ENCODE data around the gene ANKS1A.

ANKS1A gene

DNA sequence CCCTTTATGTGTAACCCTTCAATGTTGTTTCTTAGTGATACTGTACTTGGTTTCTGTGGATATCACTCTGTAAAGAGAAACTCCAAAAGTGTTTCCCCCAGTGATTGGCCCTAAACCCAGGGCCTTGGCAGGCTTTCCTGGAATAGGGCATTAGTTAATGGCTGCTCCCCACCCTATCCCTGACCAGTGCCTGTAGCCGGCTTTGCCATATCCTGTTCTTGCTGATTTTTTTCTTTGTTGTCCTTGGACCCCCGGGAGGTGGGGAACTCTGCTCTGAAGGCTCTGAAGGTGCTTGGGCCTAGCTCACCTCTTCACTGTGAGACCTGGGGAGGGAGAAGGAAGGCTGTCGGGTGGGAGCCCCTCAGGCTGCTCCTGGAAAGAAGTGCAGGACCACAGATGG lies 131.9 kb downstream of the ANKS1A start:
- DNase-seq (ENCODE audit: low read depth in 2 of 2) = no peak

DNA sequence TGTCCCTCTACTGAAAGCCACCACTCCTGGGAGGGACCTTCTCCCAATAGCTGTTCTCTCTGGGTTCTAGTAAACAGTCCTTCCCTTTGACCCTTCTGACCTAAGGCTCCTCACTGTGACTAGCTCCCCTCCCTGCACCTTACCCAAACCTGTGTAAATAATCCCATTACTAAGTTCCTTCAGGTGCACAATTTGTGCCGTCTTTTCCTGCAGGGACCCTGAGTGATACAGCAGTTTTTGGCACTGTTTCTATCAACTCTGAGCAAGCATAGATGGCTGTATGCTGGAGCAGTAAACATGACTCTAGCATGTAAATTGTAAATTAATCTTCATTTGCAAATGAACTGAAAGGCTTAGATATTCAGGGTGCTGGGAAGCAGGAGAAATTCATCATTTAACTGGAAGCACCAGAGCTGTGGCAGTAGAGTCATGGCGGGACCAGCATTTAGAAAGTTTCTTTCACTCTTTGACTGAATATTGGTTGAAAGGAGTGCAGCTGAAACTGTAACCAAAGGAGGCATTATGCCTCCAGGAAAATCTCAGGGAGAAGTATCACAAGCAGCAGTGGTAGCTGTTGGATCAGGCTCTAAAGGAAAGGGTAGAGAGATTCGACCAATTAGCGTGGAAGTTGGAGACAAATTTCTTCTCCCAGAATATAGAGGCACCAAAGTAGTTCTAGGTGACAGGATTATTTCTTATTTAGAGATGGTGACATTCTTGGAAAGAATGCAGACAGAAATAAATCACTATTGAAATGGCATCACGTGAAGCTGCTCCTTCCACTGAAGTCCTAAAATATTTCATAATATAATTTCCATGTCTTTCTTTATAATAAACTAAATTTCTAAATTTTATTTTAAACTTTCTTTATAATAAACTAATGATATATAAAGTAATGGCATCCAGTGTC lies 134.3 kb downstream of the ANKS1A start:
- DNase-seq (ENCODE audit: low read depth in 2 of 2) = no peak

DNA sequence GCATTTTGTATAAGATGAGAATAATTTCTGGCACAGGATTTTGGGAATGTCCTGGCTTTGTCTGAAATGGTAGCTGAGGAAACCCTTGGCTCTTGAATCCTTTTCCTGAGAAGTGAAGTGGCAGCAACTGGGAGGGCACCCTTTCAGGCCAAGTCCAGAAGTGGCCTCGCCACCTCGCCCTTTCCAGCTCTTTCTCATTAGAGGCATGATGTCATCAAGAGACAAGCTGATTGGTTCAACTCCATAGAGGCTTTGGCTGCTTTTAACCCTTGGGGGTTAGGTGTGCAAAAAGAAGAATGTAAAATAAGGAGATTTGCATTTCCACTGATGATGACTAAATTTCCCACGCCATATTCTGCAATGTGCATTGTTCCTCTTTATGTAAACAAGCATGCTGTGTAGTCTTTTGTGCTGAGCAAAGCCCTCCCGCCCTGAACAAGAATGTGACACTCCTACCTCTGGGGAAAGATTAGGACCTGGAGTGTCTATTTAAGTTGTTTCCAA lies 135.5 kb downstream of the ANKS1A start:
- no peak for DNase-seq (ENCODE audit: low read depth in 2 of 2)

DNA sequence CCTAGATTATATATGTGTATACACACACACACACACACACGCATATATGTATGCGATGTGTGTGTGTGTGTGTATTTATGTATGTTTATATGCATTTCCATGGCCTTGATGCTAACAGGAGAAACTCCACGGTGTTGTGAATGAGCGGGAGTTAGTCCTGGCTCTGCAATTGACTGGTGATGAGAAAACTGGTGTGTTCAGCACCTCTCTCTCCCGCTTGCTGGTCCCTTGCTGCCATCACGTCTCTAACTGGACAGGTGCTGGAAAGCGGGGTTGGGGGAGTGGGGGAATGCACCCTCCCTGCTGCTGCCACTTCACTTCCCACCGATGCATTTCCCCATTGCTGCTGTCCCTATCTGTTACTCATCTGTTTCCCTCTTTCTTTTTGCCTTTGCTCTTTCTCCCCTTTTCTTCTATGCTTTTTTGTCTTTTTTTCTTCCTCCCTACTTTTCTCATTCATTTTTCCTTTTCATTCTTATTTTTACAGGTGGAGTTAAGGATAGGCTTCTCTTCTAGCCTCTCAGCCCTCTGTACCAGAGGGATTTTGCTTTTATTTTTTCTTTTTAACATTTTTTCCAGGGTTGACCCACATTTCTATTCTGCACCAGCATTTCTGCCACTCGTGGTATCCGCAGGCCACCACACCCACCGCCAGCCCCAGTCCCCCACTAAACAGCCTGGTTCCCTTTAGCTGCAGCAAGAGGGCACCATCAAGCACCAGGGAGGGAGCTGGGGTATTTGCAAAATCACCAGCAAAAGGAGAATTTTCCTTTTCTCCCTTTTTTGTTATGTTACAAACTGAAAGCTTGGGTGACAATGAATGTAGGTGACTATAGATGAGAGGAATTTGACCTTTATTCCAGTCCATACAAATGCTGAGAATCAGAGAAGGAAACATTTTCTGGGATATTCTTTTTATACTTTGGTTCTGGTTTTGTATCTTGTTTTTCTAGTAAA lies 136.5 kb downstream of the ANKS1A start:
- DNase-seq (ENCODE audit: low read depth in 2 of 2) = no peak

DNA sequence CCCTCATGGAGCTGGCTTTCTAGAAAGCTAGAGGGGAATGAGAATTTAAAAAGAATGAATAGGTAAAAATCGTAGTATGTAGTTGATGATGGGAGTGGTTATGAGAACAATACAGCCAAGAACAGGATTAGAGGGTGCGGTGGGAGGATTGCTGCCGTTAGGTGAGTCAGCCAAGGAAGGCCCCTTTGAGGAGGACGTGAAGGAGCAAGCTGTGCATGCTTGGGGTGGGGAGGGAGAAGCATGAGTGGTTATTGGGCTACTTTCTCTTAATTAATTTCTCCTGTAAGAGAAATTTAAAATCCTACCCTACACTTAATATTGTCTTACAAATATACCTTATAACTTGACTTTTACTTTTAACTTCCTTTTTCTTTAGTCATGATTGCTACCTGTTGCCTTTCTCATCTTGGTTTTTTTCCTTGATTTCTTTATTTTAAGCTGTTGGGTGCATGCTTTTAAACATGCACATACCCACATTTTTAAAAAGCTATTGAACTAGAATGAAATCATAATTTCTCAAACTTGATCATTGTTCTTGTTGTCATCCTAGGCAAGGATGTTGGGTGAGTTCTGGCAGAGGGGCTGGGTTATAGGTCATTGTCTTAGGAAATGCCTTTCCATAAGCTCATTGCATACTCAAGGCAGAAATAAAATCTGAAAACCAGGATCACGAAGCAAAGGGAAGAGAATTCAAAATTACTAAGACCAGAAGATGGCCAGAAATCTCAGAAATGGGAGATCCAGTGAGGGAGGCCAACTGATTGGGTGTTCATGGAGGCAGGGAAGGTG lies 137.6 kb downstream of the ANKS1A start:
- no peak for DNase-seq (ENCODE audit: low read depth in 2 of 2)

DNA sequence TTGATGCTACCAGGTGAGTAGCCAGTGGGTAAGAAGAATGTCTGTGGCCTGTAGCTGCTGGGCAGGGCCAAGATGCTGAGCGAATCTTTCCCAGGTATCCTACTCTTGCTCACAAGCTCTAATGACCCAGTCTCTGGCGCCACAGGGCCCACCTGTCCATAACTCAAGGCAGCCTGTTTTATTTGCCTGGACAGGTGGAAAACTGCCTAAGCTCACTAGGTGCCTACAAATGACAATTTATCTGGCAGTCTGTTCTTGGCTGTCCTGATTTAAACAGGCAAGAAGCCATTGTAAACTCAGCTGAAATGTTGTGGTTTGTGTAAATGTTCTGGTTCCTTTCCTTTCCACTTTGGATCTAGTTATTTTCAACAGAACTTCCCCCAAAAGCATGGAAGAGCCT lies 138.8 kb downstream of the ANKS1A start:
- no peak for DNase-seq (ENCODE audit: low read depth in 2 of 2)

DNA sequence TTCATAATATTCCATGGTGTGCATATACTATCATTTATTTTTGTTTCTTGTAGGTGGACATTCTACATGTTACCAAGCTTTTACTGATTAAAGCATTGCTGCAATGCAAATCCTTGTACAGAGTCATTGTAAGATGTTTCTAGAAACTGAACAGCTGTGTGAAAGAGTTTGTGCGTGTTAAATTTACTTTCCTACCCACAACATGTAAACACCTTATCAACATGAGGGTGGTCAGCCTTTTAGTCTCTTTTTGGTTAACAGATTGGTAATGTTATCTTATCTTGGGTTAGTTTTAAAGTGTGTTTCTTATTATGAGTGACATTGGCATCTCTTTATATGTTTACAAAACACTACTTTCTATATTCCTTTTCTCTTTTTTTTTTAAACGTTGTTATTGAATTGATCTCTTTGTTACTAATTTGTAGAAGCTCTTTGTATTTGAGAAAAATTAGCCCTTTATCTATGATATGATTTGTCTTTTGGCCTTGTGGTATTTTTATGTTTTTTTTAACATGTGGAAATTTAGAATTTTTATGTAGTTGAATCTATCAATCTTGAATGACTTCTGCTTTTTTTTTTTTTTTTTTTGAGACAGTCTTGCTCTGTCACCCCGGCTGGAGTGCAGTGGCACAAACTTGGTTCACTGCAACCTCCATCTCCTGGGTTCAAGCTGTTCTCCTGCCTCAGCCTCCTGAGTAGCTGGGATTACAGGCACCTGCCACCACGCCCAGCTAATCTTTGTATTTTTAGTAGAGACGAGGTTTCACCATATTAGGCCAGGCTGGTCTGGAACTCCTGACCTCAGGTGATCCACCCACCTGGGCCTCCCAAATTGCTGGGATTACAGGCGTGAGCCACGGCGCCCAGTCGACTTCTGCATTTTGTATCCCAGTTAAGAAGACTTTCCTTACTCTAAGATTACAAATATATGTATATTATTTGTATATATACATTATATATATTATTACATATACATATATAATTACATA lies 140.0 kb downstream of the ANKS1A start:
- DNase-seq (ENCODE audit: low read depth in 2 of 2) = no peak

DNA sequence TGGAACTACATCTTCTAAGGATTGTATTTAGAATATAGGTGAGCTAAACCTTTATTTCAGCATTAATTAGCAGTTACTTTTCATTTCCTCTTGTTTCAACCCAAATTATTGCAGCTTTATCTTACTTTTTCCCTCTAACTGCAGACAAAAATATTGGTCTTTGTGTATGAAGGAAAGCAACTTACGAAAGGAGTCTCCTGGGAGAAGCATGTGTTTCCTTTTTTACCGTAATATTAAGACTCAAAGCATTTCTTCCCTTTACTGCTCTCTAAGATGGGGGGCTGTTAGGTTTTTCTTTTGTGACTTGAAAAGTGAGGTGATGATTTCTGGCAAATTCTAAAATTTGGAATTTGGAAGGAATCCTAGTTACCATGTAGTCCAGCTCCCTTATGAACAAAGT lies 141.0 kb downstream of the ANKS1A start:
- DNase-seq (ENCODE audit: low read depth in 2 of 2) = no peak

DNA sequence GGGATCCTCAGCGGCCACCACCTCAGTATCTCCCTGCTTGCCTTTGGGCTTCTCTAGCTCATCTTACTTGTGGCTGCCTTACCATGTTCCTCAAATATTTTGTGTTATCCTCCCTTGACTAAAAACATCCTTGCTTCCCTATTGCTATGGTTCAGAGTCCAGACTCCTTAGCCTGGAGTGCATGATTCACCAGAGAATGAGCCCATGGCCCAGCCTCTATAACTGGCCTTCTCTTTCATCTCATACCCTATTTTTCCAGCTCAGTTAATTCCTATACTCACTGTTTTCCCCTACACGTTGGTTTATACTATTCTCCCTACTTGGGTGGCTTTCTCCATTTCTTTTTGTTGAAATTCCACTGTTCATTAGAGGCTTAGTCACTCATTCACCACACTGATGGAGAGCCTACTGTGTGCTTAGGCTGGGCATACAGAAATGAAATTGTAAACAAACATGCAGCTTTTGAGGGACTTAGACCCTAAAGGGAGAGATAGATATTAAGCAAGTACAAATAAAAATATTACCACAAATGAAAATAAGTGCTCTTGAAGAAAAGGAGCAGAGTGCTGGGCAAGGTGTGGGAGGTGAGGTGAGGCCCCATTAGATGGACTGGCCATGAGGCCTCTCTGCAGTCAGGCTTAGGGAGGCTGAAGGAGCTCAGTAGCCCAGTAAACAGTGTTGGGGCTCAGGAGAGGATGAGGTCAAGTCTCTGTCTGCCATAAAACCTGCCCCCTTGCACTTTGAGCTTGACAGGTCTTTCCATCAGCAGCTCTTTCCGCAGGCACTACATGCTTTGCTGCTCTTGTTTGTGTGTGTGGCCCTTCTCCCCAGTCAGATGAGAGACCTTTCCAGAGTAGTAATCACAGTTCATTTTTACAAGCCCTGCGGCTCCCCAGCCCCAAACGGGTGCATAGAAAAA lies 142.8 kb downstream of the ANKS1A start:
- DNase-seq (ENCODE audit: low read depth in 2 of 2) = no peak

DNA sequence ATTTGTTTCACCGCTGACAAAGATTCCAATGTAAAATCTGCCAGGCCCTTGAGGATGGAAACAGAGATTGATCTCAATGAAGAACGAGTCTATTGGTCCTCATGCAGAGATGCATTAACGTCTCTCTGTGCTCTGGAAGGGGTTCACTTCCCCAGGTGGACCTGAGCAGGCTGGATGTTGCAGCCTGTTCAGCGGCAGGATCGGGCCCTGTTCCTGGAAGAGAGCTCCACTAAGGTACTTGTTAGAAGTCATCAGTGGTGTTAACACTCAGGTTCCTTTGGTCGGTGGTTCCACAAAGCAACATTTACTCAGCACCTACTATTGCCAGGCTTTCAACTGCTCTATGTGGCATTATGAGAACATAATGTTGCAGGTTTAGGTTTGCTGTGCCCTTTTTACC lies 144.6 kb downstream of the ANKS1A start:
- no peak for DNase-seq (ENCODE audit: low read depth in 2 of 2)

DNA sequence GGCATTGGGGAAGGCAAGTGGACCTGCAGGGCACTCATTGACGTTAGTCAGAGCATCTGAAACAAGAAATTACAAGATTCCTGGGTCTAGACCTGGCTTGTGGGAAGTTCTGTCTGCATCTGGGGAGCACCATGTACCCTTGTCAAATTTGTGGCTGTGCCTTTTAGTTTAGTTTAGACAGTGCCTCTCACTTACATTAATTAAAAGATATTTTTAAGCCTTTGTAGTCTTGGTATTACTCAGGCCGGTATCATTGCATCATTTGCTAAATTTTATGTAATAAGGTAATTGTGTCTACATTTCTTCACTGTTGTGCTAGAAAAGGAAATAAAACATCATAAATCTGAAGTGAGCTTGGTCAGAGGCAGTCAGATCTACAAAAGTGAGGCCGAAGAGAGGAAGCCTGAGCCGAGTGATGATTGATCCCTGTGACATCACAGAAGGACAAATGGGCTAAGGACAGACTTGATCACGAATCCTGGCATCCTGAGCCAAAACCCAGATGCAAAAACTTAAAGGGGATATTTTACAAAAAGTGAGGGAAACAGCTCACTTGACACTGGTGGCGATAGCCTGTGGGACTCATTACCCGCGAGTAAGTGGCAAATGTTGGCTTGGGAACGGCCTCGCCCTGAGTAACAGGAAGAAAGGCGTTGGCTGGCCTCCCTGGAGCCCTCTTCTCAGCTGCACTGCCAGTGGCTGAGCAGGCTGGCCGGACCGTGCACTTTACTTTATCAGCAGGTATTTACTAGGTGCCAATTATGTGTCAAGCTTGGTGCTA lies 145.5 kb downstream of the ANKS1A start:
- DNase-seq (ENCODE audit: low read depth in 2 of 2) = no peak

DNA sequence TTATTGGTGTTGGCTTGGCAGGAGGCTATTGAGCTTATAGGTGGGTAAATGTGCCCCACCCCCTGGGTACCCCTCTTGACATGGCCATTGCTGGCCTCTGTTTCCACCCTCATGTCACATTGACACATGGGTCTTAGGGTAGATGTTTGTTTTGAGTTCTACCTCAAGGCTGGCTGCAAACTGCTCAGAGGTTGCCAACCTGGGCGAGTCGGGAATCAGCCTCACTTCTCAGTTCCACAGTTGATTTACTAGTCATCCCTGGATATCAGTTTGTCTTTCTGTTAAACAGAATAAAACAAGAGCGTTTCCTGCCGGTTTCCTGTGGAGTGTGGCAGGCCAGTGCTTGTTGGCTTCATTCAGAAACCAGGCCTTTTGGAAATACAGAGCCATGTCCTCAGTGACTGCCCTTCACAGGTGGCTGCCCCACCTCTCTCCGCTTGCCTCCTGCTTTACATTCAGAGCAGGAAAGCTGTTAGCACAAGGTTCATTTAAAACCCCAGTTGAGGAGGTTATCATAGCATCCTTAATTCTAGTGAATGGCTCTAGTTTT lies 146.5 kb downstream of the ANKS1A start:
- no peak for DNase-seq (ENCODE audit: low read depth in 2 of 2)

DNA sequence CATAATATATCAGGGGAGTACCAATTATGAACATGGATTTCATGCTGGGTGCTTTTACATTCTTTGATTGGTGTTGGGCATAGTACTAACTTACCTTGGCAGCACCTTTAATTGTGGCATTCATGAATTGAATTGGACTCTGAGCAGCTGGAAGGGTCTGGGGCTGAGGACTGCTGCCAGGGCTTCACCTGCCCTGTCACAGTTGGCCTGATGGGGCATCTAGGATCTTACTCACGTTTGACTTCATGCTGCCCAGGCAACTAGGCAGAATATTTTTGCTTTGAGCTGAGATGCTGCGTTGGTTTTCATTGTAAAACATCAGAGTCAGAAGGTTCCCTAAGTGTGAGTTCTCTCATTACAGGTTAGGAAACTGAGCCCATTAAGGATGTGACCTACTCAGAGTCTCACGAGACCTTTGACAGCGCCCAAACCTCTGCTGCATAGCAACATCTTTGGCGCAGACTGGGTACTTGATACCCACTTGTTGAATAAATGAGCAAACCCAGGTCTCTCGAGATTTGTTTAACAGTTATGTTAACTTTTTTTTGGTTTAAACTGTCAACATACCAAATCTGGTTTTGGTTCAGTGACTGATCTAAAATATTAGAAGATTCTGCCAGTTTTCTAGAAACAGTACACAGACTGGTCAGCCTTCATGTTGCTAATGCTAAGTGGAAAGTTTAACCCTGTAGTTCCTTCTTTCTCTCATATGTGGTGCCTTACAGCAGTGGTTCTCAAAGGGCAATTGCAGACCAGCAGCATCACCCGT lies 147.2 kb downstream of the ANKS1A start:
- no peak for DNase-seq (ENCODE audit: low read depth in 2 of 2)

DNA sequence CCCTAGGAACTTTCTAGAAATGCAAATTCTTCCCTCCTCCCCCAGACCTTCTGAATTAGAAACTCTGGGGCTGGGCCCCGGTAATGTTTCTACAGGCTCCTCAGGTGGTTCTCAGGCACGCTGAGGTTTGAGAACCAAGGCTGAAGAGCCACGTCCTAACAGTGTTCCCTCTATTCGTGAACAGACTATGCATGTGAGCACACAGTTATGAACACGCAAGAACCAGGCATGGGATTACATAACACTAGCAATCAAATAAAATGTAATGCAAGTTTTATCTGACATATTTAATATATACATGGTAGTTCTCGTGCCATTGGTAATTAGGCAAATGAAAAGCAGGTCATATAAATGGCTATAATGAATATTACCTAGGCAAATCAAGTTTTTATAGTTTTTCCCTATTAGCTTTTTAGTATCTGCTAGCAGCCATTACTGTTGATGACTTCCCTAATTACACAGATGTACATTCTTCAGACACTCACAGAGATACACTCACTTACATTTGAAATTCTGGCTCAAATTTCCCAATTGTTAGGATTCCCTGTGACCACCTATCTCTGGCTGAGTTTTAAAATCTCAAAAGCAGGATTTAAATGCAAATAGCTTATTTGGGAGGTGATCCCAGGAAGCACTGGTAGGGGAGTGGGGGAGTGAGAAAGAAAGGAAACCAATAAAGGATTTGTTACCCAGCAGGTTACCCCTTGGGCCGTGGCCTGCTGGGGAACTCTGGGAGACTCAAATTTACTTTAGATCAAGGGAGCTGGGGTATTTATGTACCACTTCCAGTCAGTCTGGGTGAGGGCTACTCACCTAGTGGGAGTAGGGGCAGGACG lies 148.0 kb downstream of the ANKS1A start:
- no peak for DNase-seq (ENCODE audit: low read depth in 2 of 2)

DNA sequence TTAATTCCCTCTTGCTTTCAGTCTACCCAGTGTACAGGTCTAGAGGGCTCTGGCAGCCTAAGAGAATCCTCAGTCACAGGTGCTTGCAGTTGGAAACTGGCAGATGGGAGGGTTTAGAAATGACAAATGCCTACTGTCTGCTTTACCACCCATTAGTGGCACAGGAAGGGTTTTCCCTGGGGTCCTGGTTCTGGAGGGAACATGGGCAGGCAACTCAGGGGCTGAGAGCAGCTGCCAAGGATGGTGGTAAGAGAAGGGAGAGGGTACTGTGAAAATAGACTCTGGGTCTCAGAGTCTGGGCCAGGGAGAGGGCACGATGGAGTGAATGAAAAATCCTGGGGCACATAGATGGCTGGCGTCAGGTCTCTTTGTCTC lies 148.6 kb downstream of the ANKS1A start:
- no peak for DNase-seq (ENCODE audit: low read depth in 2 of 2)

DNA sequence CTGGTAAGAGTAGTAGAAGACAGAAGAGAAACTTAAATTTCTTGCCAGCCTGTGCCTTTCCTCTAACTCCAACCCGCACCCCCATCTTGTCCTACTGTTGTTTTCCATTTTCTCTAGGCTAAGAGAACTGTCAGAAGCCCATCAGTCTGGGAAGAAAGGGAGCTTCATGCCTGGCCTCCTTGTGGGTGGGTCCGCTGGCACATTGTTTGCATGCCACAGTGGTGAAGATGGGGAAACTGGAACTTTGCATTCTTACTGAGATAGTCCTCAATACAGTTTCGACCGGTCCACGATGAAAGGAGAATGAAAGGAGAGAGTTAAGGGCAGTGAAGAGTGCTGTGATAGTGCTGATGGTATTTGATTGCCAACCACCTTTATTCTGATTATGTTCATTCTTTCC lies 149.0 kb downstream of the ANKS1A start:
- DNase-seq (ENCODE audit: low read depth in 2 of 2) = no peak

DNA sequence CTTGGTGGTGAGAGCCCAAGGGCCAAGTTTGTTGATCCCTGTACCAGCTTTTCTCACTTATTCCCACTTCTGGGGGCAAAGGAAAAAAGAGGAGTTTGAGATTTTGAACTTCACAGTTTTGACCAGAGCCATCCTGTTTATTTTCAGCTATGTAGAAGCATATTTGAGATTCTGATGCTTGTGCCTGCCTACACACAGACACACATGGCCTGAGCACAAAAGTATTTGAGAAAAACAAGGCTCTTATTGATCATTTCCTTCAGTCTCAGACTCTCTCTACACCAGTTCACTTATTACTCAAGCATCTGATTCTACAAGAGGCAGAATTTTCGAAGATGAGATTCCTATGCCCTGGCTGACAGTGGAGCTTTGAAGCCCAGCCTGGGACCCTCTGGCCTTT lies 151.3 kb downstream of the ANKS1A start:
- no peak for DNase-seq (ENCODE audit: low read depth in 2 of 2)
